ENCODE measurements around the gene TRAF5. TPM values are rescaled to one million over a fixed set of nuclear protein-coding genes. Genes with fewer than 3 reads are reported as not detected.

The TRAF5 gene
- total and polyA plus RNA-seq, 12 donors, result 1.0 to 16.7 (median 7.4) TPM

GRCh38 chr1:211330282-211330936 lies 3.8 kb downstream of the TRAF5 start:
- no peaks in the 10 kb centered on the region for H3K36me3 ChIP-seq (replicated peaks in 1 of 2)
- intact Hi-C loops (cut with DNase I), result no loop called here
- TF ChIP-seq POLR2A (IDR thresholded peaks at IDR 0.05) (no peak), CTCF (IDR thresholded peaks at IDR 0.05) (no peak)
- H3K27ac ChIP-seq, result no peak overlapping the region
- no peak overlapping the region for H3K4me3 ChIP-seq
- DNase-seq, result no peak
- H3K9me3 ChIP-seq (replicated peaks in 1 of 3), result no peaks in the 10 kb centered on the region
- 91 to 96% (median 94%) methylated on average over 8 of the region's 8 CpGs for WGBS, 4 donors
- no peaks in the 10 kb centered on the region for H3K27me3 ChIP-seq
- H3K4me1 ChIP-seq (replicated peaks in 1 of 2), result peaks cover 14 to 34% of the 10 kb centered on the region in 2 donors

GRCh38 chr1:211331011-211331709 lies 4.5 kb downstream of the TRAF5 start:
- Histone ChIP-seq H3K4me3 (no peak overlapping the region), H3K9me3 (replicated peaks in 1 of 3) (no peaks in the 10 kb centered on the region), H3K27ac (no peak overlapping the region), H3K27me3 (no peaks in the 10 kb centered on the region), H3K4me1 (replicated peaks in 1 of 2) (peaks cover 14 to 33% of the 10 kb centered on the region in 2 donors), H3K36me3 (replicated peaks in 1 of 2) (no peaks in the 10 kb centered on the region)
- WGBS, 4 donors, result 92 to 97% (median 97%) methylated on average over 3 of the region's 3 CpGs
- TF ChIP-seq POLR2A (IDR thresholded peaks at IDR 0.05) (no peak), CTCF (IDR thresholded peaks at IDR 0.05) (no peak)
- DNase-seq, result no peak
- intact Hi-C loops (cut with DNase I), result no loop called here

GRCh38 chr1:211332036-211332616 lies 5.5 kb downstream of the TRAF5 start:
- H3K27ac ChIP-seq, result no peak overlapping the region
- H3K27me3 ChIP-seq, result no peaks in the 10 kb centered on the region
- no peak overlapping the region for H3K4me3 ChIP-seq
- TF ChIP-seq CTCF (IDR thresholded peaks at IDR 0.05), result no peak
- no peak for TF ChIP-seq POLR2A (IDR thresholded peaks at IDR 0.05)
- WGBS, 4 donors, result 49 to 61% (median 51%) methylated on average over 3 of the region's 3 CpGs
- no peaks in the 10 kb centered on the region for H3K36me3 ChIP-seq (replicated peaks in 1 of 2)
- intact Hi-C loops (cut with DNase I), result no loop called here
- H3K4me1 ChIP-seq (replicated peaks in 1 of 2), result peaks cover 14 to 30% of the 10 kb centered on the region in 2 donors
- H3K9me3 ChIP-seq (replicated peaks in 1 of 3), result no peaks in the 10 kb centered on the region
- no peak for DNase-seq

DNA sequence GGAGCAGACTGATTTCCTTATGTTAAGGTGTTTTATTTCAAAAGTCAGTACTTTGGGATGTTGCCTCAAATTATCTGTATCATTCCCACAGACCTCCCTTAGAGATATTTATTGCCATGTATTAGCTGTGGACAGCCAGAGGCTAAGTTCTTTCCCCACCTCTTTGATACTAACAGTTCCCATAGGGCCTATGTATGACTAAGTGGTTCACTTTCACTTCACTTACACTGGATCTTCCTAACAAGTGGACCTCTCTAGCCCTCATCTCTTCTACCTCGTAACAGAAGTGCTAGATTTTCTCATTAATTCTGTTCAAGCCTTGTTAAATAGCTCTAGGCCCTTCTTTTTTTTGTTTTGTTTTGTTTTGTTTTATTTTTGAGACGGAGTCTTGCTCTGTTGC lies 6.2 kb downstream of the TRAF5 start:
- Histone ChIP-seq H3K4me1 (replicated peaks in 1 of 2) (peaks cover 9 to 26% of the 10 kb centered on the region in 2 donors), H3K27me3 (no peaks in the 10 kb centered on the region), H3K9me3 (replicated peaks in 1 of 3) (no peaks in the 10 kb centered on the region), H3K4me3 (no peak overlapping the region), H3K36me3 (replicated peaks in 1 of 2) (no peaks in the 10 kb centered on the region), H3K27ac (no peak overlapping the region)
- no peak for DNase-seq
- intact Hi-C loops (cut with DNase I), result no loop called here
- 91 to 96% (median 95%) methylated on average over 2 of the region's 2 CpGs for WGBS, 4 donors
- no peak for TF ChIP-seq CTCF (IDR thresholded peaks at IDR 0.05)
- no peak for TF ChIP-seq POLR2A (IDR thresholded peaks at IDR 0.05)

All from adrenal gland (tissue), 12 donors.